H1 (cell line): ENCODE measurements around the gene MIEF2. TPM values are rescaled to one million over a fixed set of nuclear protein-coding genes. Genes with fewer than 3 reads are reported as not detected.
A peak's percentile ranks its signal among the peaks of the same experiment; 100 is the strongest.

Experiments
- CTCF ChIA-PET: fragments of 300-600 bp; sonication (Branson Sonifier 250); formaldehyde crosslinking; loops from one replicate; lab custom pipeline; 2021; ENCODE audit not compliant: partially characterized antibody; lab: Charles Lee
- POLR2A ChIA-PET: fragments of 300-600 bp; sonication (Branson Sonifier 250); formaldehyde crosslinking; loops from one replicate; lab custom pipeline; 2021; ENCODE audit warnings: inconsistent platforms; ENCODE audit not compliant: partially characterized antibody; lab: Charles Lee
- DNase-seq, 2 experiments: peaks; one replicate each; pipeline versions ENCODE4 v3.0.0 to v3.0.0-alpha.2; 2010 to 2022; ENCODE audit warnings: low spot score in 2 of 2, low read depth in 1 of 2, mixed read lengths in 1 of 2
- FAIRE-seq: peaks from 2 replicates; lab custom pipeline; 2011; peaks lifted over from hg19 to GRCh38; lab: Jason Lieb, UNC
- H2AFZ ChIP-seq: 2 replicates; pipeline ENCODE4 v1.8.1; 2012; ENCODE audit warnings: low read length, inconsistent platforms
- H2AK5ac ChIP-seq: 2 replicates; pipeline ENCODE4 v1.6.1; 2013; ENCODE audit warnings: low read depth, low read length
- H2BK120ac ChIP-seq: replicated peaks from 2 replicates; pipeline ENCODE3; 2013; ENCODE audit warnings: low read depth, low read length, inconsistent platforms
- H2BK12ac ChIP-seq: 2 replicates; pipeline ENCODE4 v1.6.1; 2013; ENCODE audit warnings: low read depth, low read length
- H2BK15ac ChIP-seq: 2 replicates; pipeline ENCODE4 v1.6.1; 2013; ENCODE audit warnings: low read length
- H2BK20ac ChIP-seq: 2 replicates; pipeline ENCODE4 v1.6.1; 2013; ENCODE audit warnings: low read length
- H2BK5ac ChIP-seq: 2 replicates; pipeline ENCODE4 v1.6.1; 2013; ENCODE audit warnings: low read depth, low read length
- H3K14ac ChIP-seq: 2 replicates; pipeline ENCODE4 v1.6.1; 2013; ENCODE audit warnings: inconsistent platforms; ENCODE audit not compliant: insufficient read length
- H3K18ac ChIP-seq: 2 replicates; pipeline ENCODE4 v1.6.1; 2013; ENCODE audit warnings: low read length; ENCODE audit errors: extremely low read depth
- H3K23ac ChIP-seq: 2 replicates; pipeline ENCODE4 v1.6.1; 2013; ENCODE audit warnings: inconsistent platforms; ENCODE audit not compliant: insufficient read length
- H3K23me2 ChIP-seq: 2 replicates; pipeline ENCODE4 v1.6.1; 2013; ENCODE audit warnings: low read depth, low read length
- H3K27ac ChIP-seq: 2 replicates; pipeline ENCODE4 v1.6.1; 2011; ENCODE audit warnings: low read depth, low read length, inconsistent platforms
- H3K27me3 ChIP-seq, 4 experiments: replicated peaks in 1 of 4; 1 replicate in 1 of 4; 2 replicates in 3 of 4; pipeline versions ENCODE4 v1.6.1 to v1.8.1; 2011 to 2013; ENCODE audit warnings: low read length in 3 of 4, mild to moderate bottlenecking in 3 of 4, inconsistent platforms in 2 of 4, mixed read lengths in 2 of 4, moderate library complexity in 1 of 4; ENCODE audit not compliant: control insufficient read depth in 3 of 4, insufficient read depth in 3 of 4; ENCODE audit errors: extremely low read depth in 1 of 4
- H3K36me3 ChIP-seq, 4 experiments: 2 replicates each; pipeline versions ENCODE4 v1.6.1 to v1.8.1; 2011 to 2013; ENCODE audit warnings: mild to moderate bottlenecking in 4 of 4, low read length in 3 of 4, moderate library complexity in 2 of 4, control low read depth in 1 of 4, inconsistent platforms in 1 of 4; ENCODE audit not compliant: insufficient read depth in 4 of 4, control insufficient read depth in 2 of 4
- H3K4ac ChIP-seq: replicated peaks from 2 replicates; pipeline ENCODE3; 2013; ENCODE audit warnings: low read length, low read depth, mixed read lengths, inconsistent platforms; ENCODE audit not compliant: insufficient read length
- H3K4me1 ChIP-seq, 4 experiments: replicated peaks in 1 of 4; 1 replicate in 1 of 4; 2 replicates in 3 of 4; pipeline versions ENCODE4 v1.6.1 to v1.8.1; 2011 to 2013; ENCODE audit warnings: low read length in 3 of 4, inconsistent platforms in 2 of 4, mixed read lengths in 1 of 4; ENCODE audit not compliant: insufficient read depth in 4 of 4, control insufficient read depth in 3 of 4
- H3K4me2 ChIP-seq, 2 experiments: 2 replicates each; pipeline versions ENCODE4 v1.6.1 to v1.8.1; 2011 to 2013; ENCODE audit warnings: low read depth in 2 of 2, low read length in 2 of 2, control low read depth in 1 of 2, inconsistent platforms in 1 of 2, mild to moderate bottlenecking in 1 of 2; ENCODE audit not compliant: insufficient read depth in 1 of 2
- H3K4me3 ChIP-seq, 4 experiments: fragments of 200-600, 300-600 bp in 1 of 4; sonication (generic), shearing (Covaris generic), sonication (Bioruptor Twin) in 1 of 4; 2 replicates each; pipeline versions ENCODE4 v1.5.1 to v1.8.1; 2011 to 2016; ENCODE audit warnings: low read length in 4 of 4, low read depth in 3 of 4, control low read depth in 2 of 4, inconsistent platforms in 2 of 4, mild to moderate bottlenecking in 2 of 4, mixed read lengths in 1 of 4, moderate library complexity in 1 of 4; ENCODE audit not compliant: insufficient read depth in 2 of 4; ENCODE audit errors: extremely low read depth in 1 of 4
- H3K56ac ChIP-seq: replicated peaks from 2 replicates; pipeline ENCODE3; 2013; ENCODE audit warnings: low read depth, mild to moderate bottlenecking, mixed read lengths, low read length, inconsistent platforms; ENCODE audit not compliant: insufficient read length
- H3K79me1 ChIP-seq: 2 replicates; pipeline ENCODE4 v1.6.1; 2013; ENCODE audit warnings: low read depth, low read length, control low read depth
- H3K79me2 ChIP-seq, 2 experiments: 2 replicates each; pipeline versions ENCODE4 v1.6.1 to v1.8.1; 2012 to 2013; ENCODE audit warnings: low read length in 2 of 2, mild to moderate bottlenecking in 2 of 2, inconsistent platforms in 1 of 2; ENCODE audit not compliant: insufficient read depth in 2 of 2, control insufficient read depth in 1 of 2
- H3K9ac ChIP-seq, 4 experiments: replicated peaks in 1 of 4; 1 replicate in 1 of 4; 2 replicates in 3 of 4; pipeline versions ENCODE4 v1.6.1 to v1.8.1; 2011 to 2013; ENCODE audit warnings: low read depth in 3 of 4, low read length in 3 of 4, control low read depth in 2 of 4, mild to moderate bottlenecking in 2 of 4, moderate library complexity in 2 of 4, inconsistent platforms in 1 of 4; ENCODE audit errors: extremely low read depth in 1 of 4
- H3K9me3 ChIP-seq, 2 experiments: 2 replicates each; pipeline versions ENCODE4 v1.6.1 to v1.8.1; 2012 to 2013; ENCODE audit warnings: mild to moderate bottlenecking in 2 of 2, moderate library complexity in 2 of 2, control low read depth in 1 of 2, inconsistent platforms in 1 of 2, low read depth in 1 of 2, low read length in 1 of 2, mixed read lengths in 1 of 2; ENCODE audit not compliant: insufficient read depth in 2 of 2
- H4K20me1 ChIP-seq, 2 experiments: replicated peaks in 1 of 2; 2 replicates each; pipeline versions ENCODE3 to v1.8.1; 2011 to 2013; ENCODE audit warnings: inconsistent platforms in 2 of 2, low read length in 2 of 2, mild to moderate bottlenecking in 1 of 2; ENCODE audit not compliant: insufficient read depth in 2 of 2, control insufficient read depth in 1 of 2
- H4K5ac ChIP-seq: 2 replicates; pipeline ENCODE4 v1.6.1; 2013; ENCODE audit warnings: low read length, low read depth, mixed read lengths, inconsistent platforms; ENCODE audit not compliant: insufficient read length
- H4K8ac ChIP-seq: 2 replicates; pipeline ENCODE4 v1.8.0; 2013; ENCODE audit warnings: mild to moderate bottlenecking, moderate library complexity, low read length, inconsistent platforms; ENCODE audit not compliant: insufficient read depth; ENCODE audit errors: extremely low read depth
- H4K91ac ChIP-seq: replicated peaks from 2 replicates; pipeline ENCODE3; 2013; ENCODE audit warnings: low read length, mixed read lengths, inconsistent platforms; ENCODE audit not compliant: insufficient read length
- BCL11A ChIP-seq, 2 experiments: IDR thresholded peaks; one replicate each; pipeline ENCODE4 v1.6.1; 2011; ENCODE audit warnings: low read depth in 2 of 2, low read length in 2 of 2, mild to moderate bottlenecking in 2 of 2
- BRCA1 ChIP-seq: IDR thresholded peaks from 2 replicates; pipeline ENCODE4 v1.6.1; 2012; ENCODE audit warnings: low read depth, low read length, improper control_type of control experiment
- GABPA ChIP-seq: IDR thresholded peaks from 2 replicates; pipeline ENCODE4 v1.6.1; 2011; ENCODE audit warnings: mild to moderate bottlenecking, low read length, moderate library complexity, borderline replicate concordance; ENCODE audit not compliant: insufficient read depth
- PHF8 ChIP-seq: fragments of 200-600 bp; sonication (generic); conservative IDR thresholded peaks from 2 replicates; pipeline ENCODE4 v1.7.1; 2012; ENCODE audit warnings: low read depth, mild to moderate bottlenecking, inconsistent platforms, low read length, moderate library complexity
- RNF2 ChIP-seq: fragments of 200-900, 300-1000 bp; sonication (generic); IDR thresholded peaks from 2 replicates; pipeline ENCODE4 v1.7.1; 2016; ENCODE audit warnings: borderline replicate concordance, low read depth, mild to moderate bottlenecking, antibody characterized with exemption, low read length; ENCODE audit not compliant: poor library complexity, severe bottlenecking; ENCODE audit errors: missing control alignments
- SP2 ChIP-seq: IDR thresholded peaks from 2 replicates; pipeline ENCODE4 v1.6.1; 2012; ENCODE audit warnings: mild to moderate bottlenecking, low read length, inconsistent platforms
- WGBS, 2 experiments: shearing (Covaris generic) in 1 of 2; methylation state at CpG; one replicate each; pipeline versions ENCODE4 v1.1.6 to v1.1.7; 2013 to 2015; ENCODE audit warnings: low lambda C conversion rate in 2 of 2, mixed read lengths in 2 of 2, inconsistent platforms in 1 of 2, low coverage in 1 of 2, missing lambda C conversion rate in 1 of 2; ENCODE audit not compliant: insufficient replicate concordance in 2 of 2, insufficient coverage in 1 of 2, insufficient read length in 1 of 2; ENCODE audit errors: extremely low coverage in 1 of 2, missing lambda C conversion rate in 1 of 2; 5-methylcytosine and 5-hydroxymethylcytosine counted together
- polyA plus RNA-seq, 7 experiments: library from polyadenylated mRNA; depleted of rRNA in 3 of 7; stranded (reverse) in 5 of 7; unstranded in 2 of 7; fragments of >200 nt in 5 of 7; fragments of 200-250 nt in 2 of 7; gene quantifications; 1 replicate in 5 of 7; 2 replicates in 1 of 7; 4 replicates in 1 of 7; pipeline versions ENCODE4 v1.2.1 to v1.2.3, GENCODE V29; 2011 to 2013; ENCODE audit warnings: missing spikeins in 2 of 7, mixed read lengths in 2 of 7
- total RNA-seq: library from RNA; stranded (reverse); fragmentation: NEBNext Ultra II Directional; extraction: Animal tissue kit (Norgen Biotek cat#: 25700); gene quantifications from 2 replicates; pipeline ENCODE4 v1.2.1, GENCODE V29; 2021

The MIEF2 gene
- total and polyA plus RNA-seq, 2 of the 8 experiments (the other 6 are each of a cell fraction or from before 2014, with no cell fraction given): 9.9 to 24.9 TPM

DNA sequence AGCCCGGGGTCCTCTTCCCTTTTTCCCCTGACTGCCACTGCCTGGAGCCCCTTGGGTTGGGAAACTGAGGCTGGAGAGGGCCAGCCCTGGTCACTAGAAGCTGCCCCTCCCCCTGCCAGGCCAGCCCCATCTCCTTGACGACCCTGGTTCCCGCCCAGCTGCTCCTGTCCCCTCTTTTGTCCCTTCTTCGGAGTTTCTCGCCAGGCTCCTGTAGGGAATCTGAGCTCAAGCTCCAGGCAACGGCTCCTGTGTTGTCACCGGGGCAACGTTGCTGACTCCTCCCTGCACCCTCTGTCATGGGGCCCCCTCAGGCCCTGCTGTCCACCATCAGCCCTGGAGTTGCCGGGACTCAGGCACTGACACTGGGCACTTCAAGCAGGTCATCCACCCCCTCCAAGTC is 29.3 kb upstream of the MIEF2 start:
- Histone ChIP-seq H2AFZ (no peak overlapping the region), H3K23ac (no peak overlapping the region), H3K27me3 (no peaks in the 10 kb centered on the region), H2AK5ac (no peak overlapping the region), H4K91ac (no peak overlapping the region), H3K9ac (no peak overlapping the region), H2BK12ac (no peak overlapping the region), H3K79me1 (peaks cover 46% of the 10 kb centered on the region), H2BK120ac (no peak overlapping the region), H2BK5ac (peak overlapping the region; percentile 52; the same call in 1 of the 2 replicates), H4K20me1 (peaks cover 20 to 31% of the 10 kb centered on the region in 2 experiments), H2BK20ac (no peak overlapping the region), H2BK15ac (no peak overlapping the region), H3K4ac (no peak overlapping the region), H3K4me2 (no peak overlapping the region), H3K79me2 (peaks cover 6 to 63% of the 10 kb centered on the region in 2 experiments), H3K18ac (no peak overlapping the region), H3K56ac (no peak overlapping the region), H3K9me3 (no peaks in the 10 kb centered on the region), H4K8ac (no peak overlapping the region), H3K36me3 (peaks cover 15 to 33% (median 21%) of the 10 kb centered on the region in 4 experiments; a peak in 6 of 8 replicates), H3K23me2 (peaks cover 3% of the 10 kb centered on the region), H3K4me1 (peaks cover 0 to 9% (median 6%) of the 10 kb centered on the region in 4 experiments; a peak in 4 of 7 replicates), H4K5ac (no peak overlapping the region), H3K4me3 (no peak overlapping the region), H3K14ac (no peak overlapping the region), H3K27ac (no peak overlapping the region)
- DNase-seq (no peak), FAIRE-seq (no peak)
- WGBS, 2 experiments: 76% methylated on average over 9 of the region's 9 CpGs; no CpG with 5 or more reads in 1 of the 2 experiments
- CTCF ChIA-PET: interaction anchor here (0.6 to 8.4 kb wide), 10 partner anchors 10 to 90 kb away, joined by 3 to 76 read pairs (median 5); no protein-coding TSS in a partner anchor
- POLR2A ChIA-PET: interaction anchor here (1.0 to 3.4 kb wide), 4 partner anchors 13 to 29 kb away, joined by 4 to 14 read pairs (median 6); partner anchors contain the start of genes FLII and MIEF2
- TF ChIP-seq RNF2 (no peak), BCL11A (IDR thresholded peaks at IDR 0.05; ENCODE audit: low read depth in 2 of 2, low read length in 2 of 2) (no peak), PHF8 (no peak), SP2 (no peak), BRCA1 (no peak), GABPA (no peak)
